Measurements from ENCODE around the gene MRPS10.
"Not testable (repeated sequence)": the region's sequence is repeated elsewhere in the genome, so short reads cannot be mapped to it uniquely, and the experiment has no call there.

The MRPS10 gene

DNA sequence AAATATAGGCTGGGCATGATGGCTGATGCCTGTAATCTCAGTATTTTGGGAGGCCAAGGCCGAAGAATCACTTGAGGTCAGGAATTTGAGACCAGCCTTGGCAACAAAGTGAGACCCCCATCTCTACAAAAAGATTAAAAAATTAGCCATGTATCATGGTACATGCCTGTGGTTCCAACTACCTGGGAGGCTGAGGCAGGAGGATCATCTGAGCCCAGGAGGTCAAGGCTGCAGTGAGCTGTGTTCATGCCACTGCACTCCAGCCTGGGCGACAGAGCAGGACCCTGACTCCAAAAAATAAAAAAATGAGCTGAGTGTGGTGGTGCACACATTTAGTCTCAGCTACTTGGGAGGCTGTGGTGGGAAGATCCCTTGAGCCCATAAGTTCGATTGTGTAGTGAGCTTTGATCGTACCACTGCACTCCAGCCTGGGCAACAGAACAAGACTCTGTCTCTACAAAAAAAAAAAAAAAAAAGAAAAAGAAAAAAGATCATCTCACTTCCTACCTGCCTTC lies 12.8 kb downstream of the MRPS10 start:
- no peak for DNase-seq

DNA sequence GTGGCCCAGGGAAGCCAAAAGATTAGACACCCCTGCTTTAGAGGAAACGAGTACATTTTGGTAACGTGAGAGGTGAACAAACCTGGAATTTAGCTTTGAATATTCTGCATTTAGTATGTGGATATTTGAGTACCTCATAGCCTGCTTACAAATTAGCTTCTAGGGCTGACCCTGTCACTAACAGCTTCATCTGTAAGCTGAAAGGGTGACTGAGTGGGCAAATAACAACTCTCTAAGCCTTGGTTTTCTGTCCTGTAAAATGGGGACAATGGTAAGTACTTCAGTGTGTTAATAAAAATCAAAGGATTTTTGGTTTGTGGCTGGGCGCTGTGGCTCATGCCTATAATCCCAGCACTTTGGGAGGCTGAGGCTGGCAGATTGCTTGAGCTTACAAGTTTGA lies 14.5 kb downstream of the MRPS10 start:
- no peak for DNase-seq

GRCh38 chr6:42202131-42202915 lies 15.3 kb downstream of the MRPS10 start:
- DNase-seq, result not testable (repeated sequence)

GRCh38 chr6:42201382-42201781 lies 16.3 kb downstream of the MRPS10 start:
- DNase-seq, result no peak

DNA sequence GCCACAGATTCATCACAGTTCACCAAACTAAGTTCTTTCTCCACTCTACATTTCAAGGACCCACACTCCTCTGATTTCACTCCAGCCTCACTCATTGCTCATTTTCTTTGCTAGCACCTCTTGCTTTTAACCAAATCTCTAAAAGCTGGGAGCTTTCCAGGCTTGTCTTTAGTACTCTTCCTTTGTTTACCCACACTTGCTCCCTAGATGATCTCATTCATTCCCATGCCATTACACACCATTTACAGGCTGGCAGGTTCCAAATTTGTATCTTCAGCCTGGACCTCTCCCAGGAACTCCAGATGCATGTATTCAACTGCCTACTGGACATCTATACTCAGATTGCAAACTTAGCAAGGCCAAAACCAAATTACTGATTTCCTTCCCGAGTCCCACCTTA lies 17.6 kb downstream of the MRPS10 start:
- DNase-seq, result no peak

DNA sequence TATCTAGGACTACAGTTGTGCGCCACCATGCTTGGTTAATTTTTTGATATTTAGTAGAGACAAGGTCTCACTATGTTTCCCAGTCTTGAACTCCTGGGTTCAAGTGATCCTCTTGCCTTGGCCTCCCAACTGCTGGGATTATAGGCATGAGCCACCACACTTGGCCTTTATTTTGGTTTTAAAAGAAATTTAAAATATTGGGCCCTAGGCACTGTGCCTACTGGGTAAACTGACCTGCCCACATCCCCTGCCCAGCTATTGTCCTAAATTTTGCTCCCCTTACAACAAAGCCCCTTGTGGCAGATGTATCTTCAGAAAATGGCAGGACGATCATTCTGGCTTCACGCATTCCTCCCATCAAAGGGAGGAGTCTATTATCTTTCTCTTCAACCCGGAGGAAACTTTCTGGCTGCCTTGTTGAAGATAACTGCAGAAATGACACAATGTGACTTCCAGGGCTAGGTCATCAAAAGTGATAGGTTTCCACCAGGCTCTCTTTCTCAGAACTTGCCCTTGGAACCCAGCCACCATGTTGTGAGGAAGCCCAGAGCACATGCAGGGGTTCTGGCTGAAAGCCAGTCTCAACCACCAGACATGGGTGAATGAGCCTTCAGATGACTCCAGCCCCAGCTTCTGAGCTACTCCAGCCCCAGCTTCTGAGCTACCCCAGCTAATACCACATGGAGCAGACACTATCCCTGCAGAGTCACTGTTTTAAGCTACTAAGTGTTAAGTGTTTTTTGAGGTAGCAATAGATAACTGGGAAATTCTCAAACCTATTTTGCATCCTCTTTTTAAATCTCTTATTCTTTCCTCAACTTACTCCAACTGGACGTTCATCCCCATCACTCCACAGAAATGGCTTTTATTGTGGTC lies 18.3 kb downstream of the MRPS10 start:
- DNase-seq, result no peak

- no peak for DNase-seq
Measured at GRCh38 chr6:42197555-42198362, 19.9 kb downstream of the MRPS10 start.

DNA sequence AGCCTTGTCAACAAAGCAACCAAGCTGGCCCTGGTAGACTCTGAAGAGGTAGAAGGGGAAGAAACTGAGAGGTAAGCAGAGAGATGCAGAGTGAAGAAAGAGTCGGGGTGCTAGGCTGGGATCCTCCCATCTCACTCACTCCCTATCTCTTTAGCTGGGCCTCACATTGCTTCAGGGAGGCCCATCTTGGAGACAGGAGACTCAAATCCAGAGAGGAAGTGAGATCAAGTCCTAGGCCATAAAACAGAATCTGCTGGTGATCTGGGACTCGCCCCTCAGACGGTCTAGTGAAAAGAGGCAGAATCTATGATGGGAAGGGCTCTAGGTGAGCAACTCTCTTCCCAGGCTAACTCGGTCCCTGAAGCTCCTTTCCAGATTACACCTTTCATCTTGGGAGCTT lies 22.2 kb downstream of the MRPS10 start:
- DNase-seq, result no peak

- DNase-seq, result no peak
Measured at GRCh38 chr6:42194056-42194455, 23.6 kb downstream of the MRPS10 start.

- no peak for DNase-seq
Measured at GRCh38 chr6:42193491-42193894, 24.2 kb downstream of the MRPS10 start.

DNA sequence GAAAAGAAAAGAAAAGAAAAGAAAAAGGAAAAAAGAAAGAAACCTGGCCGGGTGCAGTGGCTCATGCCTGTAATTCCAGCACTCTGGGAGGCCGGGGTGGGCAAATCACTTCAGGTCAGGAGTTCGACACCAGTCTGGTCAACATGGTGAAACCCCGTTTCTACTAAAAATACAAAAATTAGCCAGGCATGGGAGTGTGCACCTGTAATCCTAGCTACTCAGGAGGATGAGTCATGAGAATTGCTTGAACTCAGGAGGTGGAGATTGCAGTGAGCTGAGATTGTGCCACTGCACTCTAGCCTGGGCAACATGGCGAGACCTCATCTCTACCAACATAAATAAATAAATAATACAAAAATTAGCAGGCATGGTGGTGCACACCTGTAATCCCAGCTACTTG lies 25.3 kb downstream of the MRPS10 start:
- not testable (repeated sequence) for DNase-seq

- DNase-seq, result no peak
Measured at GRCh38 chr6:42190554-42191183, 27.0 kb downstream of the MRPS10 start.

GRCh38 chr6:42188406-42188805 lies 29.3 kb downstream of the MRPS10 start:
- DNase-seq, result no peak

DNA sequence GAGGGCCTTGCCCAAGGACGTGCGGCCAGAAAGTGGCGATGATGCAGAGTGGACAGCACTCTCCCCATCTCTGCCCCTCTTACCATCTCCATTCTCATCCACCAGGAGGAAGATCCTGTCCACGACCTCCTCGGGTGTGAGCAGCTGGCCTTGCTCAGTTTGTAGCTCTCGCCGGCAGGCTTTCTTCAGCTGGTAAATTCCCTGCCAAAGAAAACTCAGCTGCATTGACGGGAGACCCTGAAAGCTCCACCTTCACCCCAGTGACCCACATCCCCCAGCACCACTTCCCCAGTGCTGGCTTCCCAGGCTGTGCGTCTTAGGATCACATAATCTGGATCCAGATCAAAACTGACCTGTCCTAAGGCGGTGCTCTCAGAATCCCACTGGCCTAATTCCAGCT lies 32.1 kb downstream of the MRPS10 start:
- no peak for DNase-seq

DNA sequence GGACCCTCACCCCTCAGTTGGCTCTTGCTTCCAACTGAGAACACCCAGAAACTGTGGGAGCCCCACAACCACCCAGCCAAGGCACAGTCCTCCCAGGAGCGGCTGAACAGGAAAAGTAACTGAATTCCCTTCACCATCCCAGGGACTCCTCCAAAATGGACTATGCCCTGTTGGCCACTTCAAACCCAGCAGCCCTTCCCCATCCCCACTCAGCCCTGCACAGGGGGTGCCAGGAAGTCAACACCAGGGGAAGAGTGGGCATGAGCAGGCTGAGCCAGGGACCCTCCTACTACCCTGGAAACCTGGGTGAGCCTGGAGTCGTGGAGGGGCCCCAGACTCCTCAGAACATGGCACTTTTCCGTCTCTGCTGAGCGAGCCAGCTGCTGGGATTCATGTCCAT lies 33.2 kb downstream of the MRPS10 start:
- no peak for DNase-seq

DNA sequence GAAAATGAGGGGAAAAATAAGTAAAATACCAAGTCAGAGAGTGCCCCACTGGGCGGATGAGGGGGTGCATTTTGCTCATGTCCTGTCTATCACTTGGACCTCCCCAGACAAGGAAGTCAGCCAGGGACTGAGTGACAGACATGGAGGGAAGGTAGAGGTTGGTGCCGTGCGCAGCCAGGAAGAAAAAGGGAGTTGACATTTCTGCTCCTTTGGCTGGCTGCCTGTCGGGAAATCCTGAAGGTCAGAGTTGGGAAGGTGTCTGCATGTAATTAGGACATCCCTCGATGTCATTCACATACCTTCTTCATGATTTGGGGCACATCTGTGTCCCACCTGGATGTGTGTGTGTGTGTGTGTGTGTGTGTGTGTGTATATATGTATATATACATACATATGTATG lies 35.6 kb downstream of the MRPS10 start:
- no peak for DNase-seq

GRCh38 chr6:42179945-42180313 lies 37.7 kb downstream of the MRPS10 start:
- DNase-seq, result no peak

GRCh38 chr6:42179261-42179944 lies 38.3 kb downstream of the MRPS10 start:
- DNase-seq, result no peak

GRCh38 chr6:42177514-42178364 lies 39.9 kb downstream of the MRPS10 start:
- DNase-seq, result no peak

GRCh38 chr6:42176981-42177380 lies 40.7 kb downstream of the MRPS10 start:
- no peak for DNase-seq

DNA sequence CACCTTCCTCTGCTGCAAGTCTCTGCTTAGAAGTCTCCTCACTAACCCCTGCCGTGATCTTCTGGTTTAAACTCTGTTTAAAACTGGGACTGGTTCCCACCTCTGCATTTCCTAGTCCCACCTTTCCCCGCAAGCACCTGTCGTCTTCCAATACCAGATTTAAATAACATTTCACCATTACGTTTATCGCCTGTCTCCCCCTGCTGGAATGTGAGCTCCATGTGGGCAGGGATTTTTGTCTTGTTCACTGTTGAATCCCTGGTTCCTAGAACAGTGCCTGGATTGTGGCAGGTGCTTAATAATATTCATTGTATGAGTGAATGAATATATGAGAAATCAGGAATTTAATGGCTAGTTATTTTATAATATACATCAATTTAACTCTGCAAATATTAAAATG lies 41.8 kb downstream of the MRPS10 start:
- DNase-seq, result no peak

Data from activated CD4-positive, CD25-positive, alpha-beta regulatory T cell (primary cell).